Neuronal stem cell (in vitro differentiated cells): ENCODE measurements around the gene CABP2.

Experiments used
- DNase-seq: peaks from one replicate; pipeline ENCODE4 v3.0.0-alpha.2; 2013; ENCODE audit warnings: low spot score
- H2AFZ ChIP-seq: one replicate; pipeline ENCODE4 v1.6.1; 2013; ENCODE audit warnings: mild to moderate bottlenecking, low read length, inconsistent platforms
- H2AK5ac ChIP-seq: 2 replicates; pipeline ENCODE4 v1.6.1; 2013; ENCODE audit warnings: low read depth, mild to moderate bottlenecking, inconsistent platforms, low read length, moderate library complexity, mixed read lengths
- H2BK120ac ChIP-seq: 2 replicates; pipeline ENCODE4 v1.6.1; 2013; ENCODE audit warnings: low read depth, mild to moderate bottlenecking, inconsistent platforms, low read length, moderate library complexity, mixed read lengths
- H2BK12ac ChIP-seq: one replicate; pipeline ENCODE4 v1.6.1; 2013; ENCODE audit warnings: low read length, inconsistent platforms
- H2BK15ac ChIP-seq: 2 replicates; pipeline ENCODE4 v1.6.1; 2013; ENCODE audit warnings: mild to moderate bottlenecking, low read length, inconsistent platforms, mixed read lengths
- H2BK5ac ChIP-seq: one replicate; pipeline ENCODE4 v1.6.1; 2013; ENCODE audit warnings: inconsistent platforms, mild to moderate bottlenecking, low read length, moderate library complexity
- H3K14ac ChIP-seq: one replicate; pipeline ENCODE4 v1.6.1; 2013; ENCODE audit warnings: low read length, inconsistent platforms
- H3K18ac ChIP-seq: 2 replicates; pipeline ENCODE4 v1.6.1; 2013; ENCODE audit warnings: low read length, inconsistent platforms
- H3K23ac ChIP-seq: 2 replicates; pipeline ENCODE4 v1.6.1; 2013; ENCODE audit warnings: low read depth, mild to moderate bottlenecking, mixed read lengths, low read length, inconsistent platforms; ENCODE audit not compliant: poor library complexity
- H3K27ac ChIP-seq: replicated peaks from 3 replicates; pipeline ENCODE4 v1.5.1; 2013; ENCODE audit warnings: low read length, inconsistent platforms
- H3K27me3 ChIP-seq, 3 experiments: 2 replicates each; pipeline ENCODE4 v1.6.1; 2013; ENCODE audit warnings: low read length in 3 of 3, mild to moderate bottlenecking in 2 of 3, inconsistent platforms in 1 of 3, low read depth in 1 of 3, mixed read lengths in 1 of 3, moderate library complexity in 1 of 3; ENCODE audit not compliant: control insufficient read depth in 3 of 3, insufficient read depth in 3 of 3
- H3K36me3 ChIP-seq, 2 donors: replicated peaks in 1 of 2; 2 replicates each; pipeline ENCODE4 v1.6.1; 2013; ENCODE audit warnings: low read length in 2 of 2; ENCODE audit not compliant: control insufficient read depth in 2 of 2, insufficient read depth in 2 of 2
- H3K4ac ChIP-seq: 2 replicates; pipeline ENCODE4 v1.6.1; 2013; ENCODE audit warnings: inconsistent platforms, mild to moderate bottlenecking, low read length, moderate library complexity
- H3K4me1 ChIP-seq, 2 donors: 1 replicate in 1 of 2; 2 replicates in 1 of 2; pipeline ENCODE4 v1.6.1; 2013; ENCODE audit warnings: low read length in 2 of 2, low read depth in 1 of 2; ENCODE audit not compliant: control insufficient read depth in 2 of 2, insufficient read depth in 1 of 2
- H3K4me2 ChIP-seq: one replicate; pipeline ENCODE4 v1.6.1; 2013; ENCODE audit warnings: mild to moderate bottlenecking, low read length, inconsistent platforms; ENCODE audit not compliant: insufficient read depth, poor library complexity, severe bottlenecking
- H3K4me3 ChIP-seq, 2 donors: 2 replicates each; pipeline ENCODE4 v1.5.1; 2013; ENCODE audit warnings: low read length in 2 of 2, mild to moderate bottlenecking in 2 of 2, inconsistent platforms in 1 of 2, moderate library complexity in 1 of 2
- H3K79me1 ChIP-seq: one replicate; pipeline ENCODE4 v1.6.1; 2013; ENCODE audit warnings: low read depth, mild to moderate bottlenecking, inconsistent platforms, low read length, moderate library complexity
- H3K9ac ChIP-seq: one replicate; pipeline ENCODE4 v1.6.1; 2013; ENCODE audit warnings: mild to moderate bottlenecking, low read depth, low read length, inconsistent platforms; ENCODE audit not compliant: poor library complexity
- H3K9me3 ChIP-seq, 2 donors: replicated peaks in 1 of 2; 2 replicates each; pipeline versions ENCODE3 to v1.6.1; 2013; ENCODE audit warnings: low read length in 2 of 2, mild to moderate bottlenecking in 2 of 2, inconsistent platforms in 1 of 2, low read depth in 1 of 2, mixed read lengths in 1 of 2, moderate library complexity in 1 of 2; ENCODE audit not compliant: control insufficient read depth in 2 of 2, insufficient read depth in 1 of 2
- H4K8ac ChIP-seq: one replicate; pipeline ENCODE4 v1.6.1; 2013; ENCODE audit warnings: low read depth, mild to moderate bottlenecking, inconsistent platforms, low read length, moderate library complexity
- H4K91ac ChIP-seq: one replicate; pipeline ENCODE4 v1.6.1; 2013; ENCODE audit warnings: low read length, low read depth, mild to moderate bottlenecking, inconsistent platforms; ENCODE audit not compliant: poor library complexity
- WGBS, 2 donors: extraction: QIAGEN DNeasy Blood & Tissue Kit; methylation state at CpG; one replicate each; pipeline ENCODE4 v1.1.7; 2013; ENCODE audit warnings: missing lambda C conversion rate in 2 of 2, mixed read lengths in 1 of 2; ENCODE audit not compliant: insufficient read length in 2 of 2, insufficient replicate concordance in 1 of 2; ENCODE audit errors: extremely low coverage in 2 of 2; 5-methylcytosine and 5-hydroxymethylcytosine counted together

CABP2 gene

GRCh38 chr11:67494371-67495233 is 28.6 kb downstream of the CABP2 start:
- peaks cover 9% of the 10 kb centered on the region for H3K79me1 ChIP-seq
- H3K9me3 ChIP-seq, result no peaks in the 10 kb centered on the region
- H3K9ac ChIP-seq, result no peak overlapping the region
- no peak for DNase-seq
- no peak overlapping the region for H3K4me3 ChIP-seq
- no peak overlapping the region for H3K23ac ChIP-seq
- no peak overlapping the region for H2AK5ac ChIP-seq
- H3K4ac ChIP-seq, result no peak overlapping the region
- H3K4me2 ChIP-seq, result no peak overlapping the region
- no peak overlapping the region for H3K27ac ChIP-seq
- no peak overlapping the region for H2BK5ac ChIP-seq
- no peak overlapping the region for H2BK120ac ChIP-seq
- H3K4me1 ChIP-seq, result no peaks in the 10 kb centered on the region
- no peak overlapping the region for H2BK12ac ChIP-seq
- H4K91ac ChIP-seq, result no peak overlapping the region
- WGBS, 2 donors, result no CpG with 5 or more reads among the region's 59 CpGs
- peaks cover 65 to 90% of the 10 kb centered on the region in 2 donors for H3K36me3 ChIP-seq
- peak overlapping the region; percentile 17 for H3K18ac ChIP-seq
- no peaks in the 10 kb centered on the region for H3K27me3 ChIP-seq
- no peak overlapping the region for H2AFZ ChIP-seq
- no peak overlapping the region for H2BK15ac ChIP-seq
- no peak overlapping the region for H3K14ac ChIP-seq
- no peak overlapping the region for H4K8ac ChIP-seq

- Histone ChIP-seq H3K4ac (no peak overlapping the region), H2AK5ac (no peak overlapping the region), H2BK12ac (no peak overlapping the region), H3K79me1 (peaks cover 9% of the 10 kb centered on the region), H3K18ac (no peak overlapping the region), H2BK15ac (no peak overlapping the region), H3K14ac (no peak overlapping the region), H3K9me3 (no peaks in the 10 kb centered on the region), H3K4me3 (no peak overlapping the region), H4K8ac (peak overlapping the region; percentile 92), H4K91ac (no peak overlapping the region), H3K27ac (no peak overlapping the region), H2BK5ac (no peak overlapping the region), H3K23ac (no peak overlapping the region), H3K4me2 (no peak overlapping the region), H2BK120ac (no peak overlapping the region), H3K4me1 (no peaks in the 10 kb centered on the region), H3K9ac (no peak overlapping the region), H2AFZ (no peak overlapping the region), H3K27me3 (no peaks in the 10 kb centered on the region), H3K36me3 (peaks cover 68 to 95% of the 10 kb centered on the region in 2 donors)
- no CpG with 5 or more reads among the region's 65 CpGs for WGBS, 2 donors
- DNase-seq, result no peak
These were observed 29.5 kb downstream of the CABP2 start for GRCh38 chr11:67493548-67494370.

GRCh38 chr11:67492801-67493547 is 30.3 kb downstream of the CABP2 start:
- no peak overlapping the region for H3K14ac ChIP-seq
- peak overlapping the region; percentile 92 for H4K8ac ChIP-seq
- H3K4me2 ChIP-seq, result no peak overlapping the region
- H4K91ac ChIP-seq, result no peak overlapping the region
- no peak overlapping the region for H3K9ac ChIP-seq
- H3K23ac ChIP-seq, result peak overlapping the region; percentile 43
- H2BK15ac ChIP-seq, result no peak overlapping the region
- no peak overlapping the region for H2BK12ac ChIP-seq
- no peak for DNase-seq
- no peak overlapping the region for H2AK5ac ChIP-seq
- peaks cover 8% of the 10 kb centered on the region for H3K79me1 ChIP-seq
- no CpG with 5 or more reads among the region's 46 CpGs for WGBS, 2 donors
- H3K4me3 ChIP-seq, result no peak overlapping the region
- no peak overlapping the region for H2AFZ ChIP-seq
- no peak overlapping the region for H2BK120ac ChIP-seq
- H3K18ac ChIP-seq, result peak overlapping the region; percentile 28
- no peak overlapping the region for H3K27ac ChIP-seq
- no peaks in the 10 kb centered on the region for H3K27me3 ChIP-seq
- H3K4ac ChIP-seq, result no peak overlapping the region
- H2BK5ac ChIP-seq, result no peak overlapping the region
- H3K36me3 ChIP-seq, result peaks cover 65 to 91% of the 10 kb centered on the region in 2 donors
- no peaks in the 10 kb centered on the region for H3K9me3 ChIP-seq
- no peaks in the 10 kb centered on the region for H3K4me1 ChIP-seq
